GM19468 (cell line): Measurements from ENCODE around the gene N4BP3.
"Not testable (repeated sequence)": the region's sequence is repeated elsewhere in the genome, so short reads cannot be mapped to it uniquely, and the experiment has no call there.

ENCODE experiments used
- ATAC-seq: cut with Tn5 transposase; IDR thresholded peaks from one replicate; pipeline ENCODE4 v1.9.1; 2021; ENCODE audit warnings: mild to moderate bottlenecking, moderate library complexity, moderate number of reproducible peaks; ENCODE audit not compliant: unreplicated experiment; ENCODE audit errors: extremely low read depth

Gene N4BP3

DNA sequence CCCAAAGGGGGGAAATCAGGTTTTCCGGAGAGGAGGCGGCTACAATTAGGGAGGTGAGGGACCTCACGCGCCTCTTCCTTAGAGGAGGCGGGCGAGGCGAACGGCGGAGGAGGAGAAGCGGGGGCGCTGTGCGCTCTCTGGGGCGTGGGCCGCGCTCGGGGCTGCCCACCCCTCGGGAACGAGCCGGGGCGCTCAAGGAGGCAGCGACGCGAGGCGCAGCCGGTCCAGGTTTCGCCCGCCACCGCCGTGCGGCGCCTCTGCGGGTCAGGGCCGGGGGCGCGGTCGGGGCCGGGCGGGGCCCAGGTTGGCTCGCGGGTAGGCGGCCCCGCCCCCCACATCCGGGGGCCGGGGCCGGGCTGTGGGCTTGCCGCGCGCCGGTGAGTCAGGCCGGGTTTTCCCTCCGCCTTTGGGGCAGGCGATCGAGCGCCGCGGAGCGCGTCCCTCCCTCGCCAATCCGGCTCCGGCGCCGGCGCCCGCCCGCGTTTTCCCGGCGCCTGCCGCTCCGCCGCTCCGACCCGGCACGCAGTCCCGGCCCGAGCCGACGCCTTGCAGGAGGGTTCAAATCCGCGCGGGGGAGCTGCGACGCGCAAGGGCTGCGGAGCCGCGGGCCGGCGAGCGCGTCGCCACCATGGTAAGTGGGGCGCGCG, at the start of gene N4BP3:
Gene N4BP3, plus strand, starts transcription at position 392 of the 647 bp plus-strand sequence. CDS start 6,052 bp downstream, outside the sequence.
- peak; percentile 42 for ATAC-seq

- no peak for ATAC-seq
These were observed 45.6 kb upstream of the N4BP3 start for GRCh38 chr5:178067755-178068154.

GRCh38 chr5:178068293-178068692, 45.0 kb upstream of the N4BP3 start:
- ATAC-seq: no peak

- ATAC-seq: no peak
These were observed 43.4 kb upstream of the N4BP3 start for GRCh38 chr5:178069909-178070308.

- ATAC-seq: no peak
These were observed 42.2 kb upstream of the N4BP3 start for GRCh38 chr5:178071108-178071507.

GRCh38 chr5:178072749-178073148, 40.6 kb upstream of the N4BP3 start:
- no peak for ATAC-seq

DNA sequence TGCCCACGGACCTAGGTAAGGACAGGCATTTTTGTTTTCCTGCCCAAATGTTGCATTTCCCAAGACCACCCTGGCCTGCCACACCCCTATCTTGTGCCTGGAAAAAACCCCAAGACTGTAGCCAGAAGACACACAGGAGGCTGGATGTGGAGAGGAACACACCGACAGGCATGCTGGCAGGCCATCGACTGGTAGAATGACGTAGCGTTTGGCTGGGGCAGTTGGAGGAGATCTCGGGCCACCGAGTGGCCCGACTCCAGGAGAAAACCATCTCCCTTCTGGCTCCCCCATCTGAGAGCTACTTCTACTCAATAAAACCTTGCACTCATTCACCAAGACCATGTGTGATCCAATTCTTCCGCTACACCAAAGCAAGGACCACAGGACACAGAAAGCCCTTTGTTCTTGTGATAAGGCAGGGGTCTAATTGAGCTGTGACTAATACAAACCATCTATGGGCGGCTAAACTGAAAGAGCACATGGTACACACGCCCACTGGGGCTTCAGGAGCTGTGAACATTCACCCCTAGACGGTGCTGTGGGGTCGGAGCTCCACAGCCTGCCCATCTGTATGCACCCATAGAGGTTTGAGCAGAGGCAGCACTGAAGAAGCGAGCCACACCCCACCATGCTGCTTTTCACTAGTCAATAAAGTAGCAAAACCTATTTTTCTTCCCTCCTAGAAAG, 38.9 kb upstream of the N4BP3 start:
- ATAC-seq: no peak

DNA sequence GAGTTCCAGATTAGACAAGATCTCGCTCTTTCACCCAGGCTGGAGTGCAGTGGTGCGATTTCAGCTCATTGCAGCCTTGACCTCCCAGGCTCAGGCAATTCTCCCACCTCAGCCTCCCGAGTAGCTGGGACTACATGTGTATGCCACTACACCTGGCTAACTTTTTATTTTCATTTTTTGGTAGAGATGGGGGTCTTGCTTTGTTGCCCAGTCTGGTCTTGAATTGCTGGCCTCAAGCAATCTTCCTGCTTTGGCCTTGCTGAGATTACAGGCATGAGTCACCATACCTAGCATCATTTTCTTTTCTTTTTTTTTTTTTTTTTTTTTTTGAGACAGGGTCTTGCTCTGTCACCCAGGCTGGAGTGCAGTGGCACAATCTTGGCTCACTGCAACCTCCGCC, 36.4 kb upstream of the N4BP3 start:
- not testable (repeated sequence) for ATAC-seq

DNA sequence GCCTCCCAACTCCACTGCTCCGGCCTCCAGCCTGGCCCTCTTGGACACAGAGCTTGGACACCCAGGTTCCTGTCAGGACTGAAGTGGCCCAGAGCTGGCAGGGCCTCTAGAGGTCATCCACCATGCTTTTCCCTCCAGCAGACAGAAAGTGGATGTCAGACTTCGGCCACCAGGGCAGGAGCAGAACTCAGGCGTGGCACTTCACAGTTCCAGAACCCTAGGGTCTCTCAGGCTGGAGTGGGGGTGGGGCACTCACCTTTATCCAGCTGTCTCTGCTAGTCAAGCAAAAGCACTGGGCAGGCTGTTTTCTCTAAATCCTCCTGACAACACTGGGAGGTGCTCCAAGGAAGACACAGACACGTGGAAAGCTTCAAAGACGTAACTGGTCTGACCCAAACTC, 35.6 kb upstream of the N4BP3 start:
- no peak for ATAC-seq

GRCh38 chr5:178078197-178079010, 34.9 kb upstream of the N4BP3 start:
- ATAC-seq: no peak

DNA sequence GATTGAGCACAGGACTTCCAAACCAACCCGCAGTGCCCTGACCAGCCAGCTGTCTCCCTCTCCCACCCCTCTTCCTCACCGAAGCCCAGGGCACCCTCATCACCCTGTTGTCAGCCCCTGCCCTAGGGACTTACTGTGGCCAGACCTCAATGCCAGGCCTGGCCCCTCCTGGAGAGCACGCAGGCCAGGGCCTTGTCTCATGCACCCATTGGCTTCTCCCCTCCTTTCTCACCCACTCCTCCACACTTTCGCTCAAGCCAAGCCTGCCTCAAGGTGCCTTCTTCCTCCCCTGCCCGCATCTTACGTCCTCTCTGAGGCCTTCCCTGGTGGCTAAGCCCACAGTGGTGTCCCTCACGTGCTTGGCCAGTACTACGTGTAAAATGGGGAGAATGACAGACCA, 33.3 kb upstream of the N4BP3 start:
- no peak for ATAC-seq

- no peak for ATAC-seq
These were observed 32.5 kb upstream of the N4BP3 start for GRCh38 chr5:178080618-178081410.

DNA sequence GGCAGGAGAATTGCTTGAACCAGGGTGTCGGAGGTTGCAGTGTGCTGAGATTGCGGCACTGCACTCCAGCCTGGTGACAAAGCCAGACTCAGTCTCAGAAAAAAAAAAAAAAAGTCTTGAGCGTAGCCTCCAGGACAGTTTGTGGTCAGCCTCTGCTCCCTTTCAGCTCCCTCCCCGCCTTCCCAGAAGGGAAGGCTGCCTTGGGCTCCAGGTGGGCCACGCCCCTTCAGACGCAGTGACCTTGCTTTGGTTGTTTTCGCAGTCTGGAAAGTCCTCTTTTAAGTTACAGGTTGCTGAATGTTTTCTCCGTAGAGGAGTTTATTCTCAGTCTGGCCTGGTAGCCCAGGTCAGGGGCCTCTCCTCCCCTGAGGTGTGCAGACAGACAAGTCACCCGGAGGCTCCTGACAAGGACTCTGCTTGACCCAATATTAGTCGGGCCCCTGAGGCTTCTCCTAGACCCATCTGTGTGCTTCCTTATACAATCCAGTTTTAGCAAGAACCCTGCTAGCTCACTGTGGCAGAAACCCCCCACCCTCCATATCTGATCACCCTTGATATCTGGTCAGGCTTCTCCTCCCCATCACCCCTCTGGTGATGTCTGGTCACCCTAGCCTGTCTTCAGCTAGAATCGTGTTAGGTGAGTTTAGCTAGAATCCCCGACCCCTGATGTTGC, 31.6 kb upstream of the N4BP3 start:
- no peak for ATAC-seq

GRCh38 chr5:178083922-178084321, 29.4 kb upstream of the N4BP3 start:
- ATAC-seq: no peak

GRCh38 chr5:178085316-178085715, 28.0 kb upstream of the N4BP3 start:
- ATAC-seq: no peak

DNA sequence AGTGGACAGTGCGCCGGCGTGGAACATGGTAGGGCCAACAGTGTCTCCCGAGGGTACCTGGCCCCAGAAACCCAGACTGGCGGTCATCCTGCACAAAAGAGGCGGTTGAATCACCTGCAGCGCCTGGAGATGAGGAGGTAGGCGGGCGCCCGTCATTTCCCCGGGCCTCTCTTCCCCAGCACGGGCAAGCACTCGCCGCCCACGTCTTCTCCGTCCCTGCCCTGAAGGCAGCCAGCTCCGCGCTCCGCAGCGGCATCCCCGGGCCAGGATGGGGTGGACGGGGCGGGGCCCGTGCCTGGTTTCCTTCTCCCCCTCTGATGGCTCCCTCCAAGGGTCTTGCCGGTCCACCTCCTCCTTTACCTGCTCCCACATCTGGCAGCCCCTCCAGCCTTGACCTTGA, 27.1 kb upstream of the N4BP3 start:
- no peak for ATAC-seq

DNA sequence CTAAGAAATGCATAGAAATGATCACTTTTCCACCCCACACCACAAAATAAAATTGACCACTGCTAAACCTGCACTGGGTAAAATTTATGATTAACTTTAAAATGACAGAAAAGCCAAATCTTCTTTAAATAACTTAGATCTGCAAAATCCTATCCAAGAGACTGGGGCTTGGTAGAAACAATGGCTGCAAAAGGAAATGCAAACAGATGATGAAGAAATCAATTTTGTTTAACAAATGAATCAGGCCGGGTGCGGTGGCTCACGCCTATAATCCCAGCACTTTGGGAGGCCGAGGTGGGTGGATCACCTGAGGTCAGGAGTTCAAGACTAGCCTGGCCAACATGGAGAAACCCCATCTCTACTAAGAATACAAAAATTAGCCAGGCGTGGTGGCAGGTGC, 26.1 kb upstream of the N4BP3 start:
- ATAC-seq: not testable (repeated sequence)

DNA sequence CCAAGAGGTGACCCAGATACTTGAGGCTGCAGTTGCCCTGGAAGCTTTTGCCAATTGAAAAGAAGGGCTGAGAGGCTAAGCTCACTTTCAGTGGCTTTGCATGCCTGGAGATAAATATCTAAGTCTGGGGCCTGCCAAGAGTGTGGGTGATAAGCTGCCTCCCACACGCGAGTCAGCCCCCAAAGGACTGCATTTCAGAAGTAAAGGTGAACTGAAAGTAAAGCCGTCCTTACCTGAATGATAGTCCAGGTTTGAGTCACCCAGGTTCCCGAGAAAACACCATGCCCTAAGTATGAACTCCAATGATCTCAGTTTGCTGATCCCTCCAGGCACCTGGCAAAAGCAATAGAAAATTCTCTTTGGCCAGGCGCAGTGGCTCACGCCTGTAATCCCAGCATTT, 22.5 kb upstream of the N4BP3 start:
- no peak for ATAC-seq

GRCh38 chr5:178093134-178093533, 20.2 kb upstream of the N4BP3 start:
- no peak for ATAC-seq

DNA sequence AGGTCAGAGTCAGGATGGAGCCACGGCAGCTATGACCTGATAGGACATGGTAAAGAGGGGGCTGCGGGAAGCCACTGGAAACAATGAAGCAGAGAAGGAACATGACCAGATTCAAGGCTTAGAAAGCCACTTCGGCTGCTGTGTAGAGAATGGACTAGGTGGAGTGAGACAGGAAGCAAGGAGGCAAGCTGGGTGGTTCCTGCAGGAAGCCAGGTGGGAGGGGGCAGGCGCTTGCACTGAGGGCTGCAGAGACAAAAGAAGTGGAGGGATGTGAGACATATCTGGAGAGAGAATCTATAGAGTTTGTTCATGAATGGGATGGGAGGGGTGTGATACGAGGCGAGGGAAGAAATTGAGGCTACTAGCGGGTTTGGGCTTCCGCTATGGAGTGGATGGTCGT, 19.0 kb upstream of the N4BP3 start:
- ATAC-seq: no peak
